Myocyte (in vitro differentiated cells): Measurements from ENCODE around the gene IGF1R. TPM values are rescaled to one million over a fixed set of nuclear protein-coding genes. Genes with fewer than 3 reads are reported as not detected.

Source experiments
- DNase-seq: peaks from one replicate; pipeline ENCODE4 v3.0.0-alpha.2; 2012; ENCODE audit warnings: low read depth
- total RNA-seq: library from RNA; depleted of rRNA; stranded (reverse); fragments of >200 nt; gene quantifications from 2 replicates; pipeline ENCODE4 v1.2.3, GENCODE V29; 2014

IGF1R gene
- total RNA-seq, 1 donor from 2014 or later: 21.2 TPM

DNA sequence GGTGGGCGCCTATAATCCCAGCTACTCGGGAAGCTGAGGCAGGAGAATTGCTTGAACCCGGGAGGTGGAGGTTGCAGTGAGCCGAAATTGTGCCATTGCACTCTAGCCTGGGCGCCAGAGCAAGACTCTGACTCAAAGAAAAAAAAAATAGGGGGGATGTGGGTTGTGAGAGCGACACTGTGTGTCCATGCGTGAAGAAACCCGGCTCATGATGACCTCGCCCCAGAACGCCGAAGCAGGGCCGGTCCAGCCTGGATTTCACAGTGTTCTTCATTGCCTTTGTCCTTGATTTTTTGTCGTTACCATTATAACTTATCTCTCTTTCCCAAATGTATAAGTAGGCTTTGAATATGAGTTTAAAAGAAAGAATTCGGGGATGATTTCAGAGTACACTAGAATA lies 230.5 kb downstream of the IGF1R start:
- DNase-seq: no peak

DNA sequence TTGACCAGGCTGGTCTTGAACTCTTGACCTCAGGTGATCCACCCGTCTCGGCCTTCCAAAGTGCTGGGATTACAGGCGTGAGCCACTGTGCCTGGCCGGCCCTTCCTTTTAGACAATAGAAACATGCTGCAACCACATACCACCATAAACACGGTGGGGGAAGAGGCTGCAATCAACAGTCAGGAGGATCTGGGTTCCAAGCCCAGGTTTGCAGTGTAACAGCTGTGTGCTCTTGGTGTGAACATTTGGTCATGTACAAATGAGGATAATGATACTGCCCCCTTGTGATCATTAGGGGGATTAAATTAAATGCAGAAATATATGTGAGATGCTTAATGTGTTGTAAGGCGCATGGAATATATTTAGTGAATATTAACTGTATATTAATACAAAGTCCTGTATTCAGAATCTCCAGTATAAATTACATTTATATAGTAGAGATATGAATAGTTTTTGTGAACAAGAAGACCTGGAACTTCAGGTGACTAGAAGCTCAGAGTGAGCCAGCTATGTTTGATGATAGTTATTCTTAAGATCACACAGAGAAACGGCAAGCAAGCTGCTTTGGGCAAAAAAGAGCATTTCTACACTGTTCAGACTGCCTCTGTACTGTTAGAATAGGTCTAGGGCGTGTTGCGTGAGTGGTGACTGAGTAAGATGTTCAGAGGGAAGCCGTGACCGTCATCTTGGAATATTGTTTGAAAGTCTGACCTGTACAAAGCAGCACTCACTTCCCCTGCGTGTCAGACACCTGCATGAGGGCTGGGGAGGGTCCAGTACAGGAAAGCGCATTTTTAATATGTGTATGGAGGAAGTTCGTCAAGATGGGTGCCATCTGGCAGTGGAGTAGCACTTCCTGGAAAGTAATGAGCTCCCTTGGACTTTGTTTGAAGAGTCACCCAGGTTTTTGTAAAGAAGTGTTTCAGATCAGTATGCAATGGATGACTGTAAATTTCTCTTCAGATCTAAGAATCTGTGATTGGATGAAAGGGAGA lies 233.5 kb downstream of the IGF1R start:
- DNase-seq: peak; percentile 67

DNA sequence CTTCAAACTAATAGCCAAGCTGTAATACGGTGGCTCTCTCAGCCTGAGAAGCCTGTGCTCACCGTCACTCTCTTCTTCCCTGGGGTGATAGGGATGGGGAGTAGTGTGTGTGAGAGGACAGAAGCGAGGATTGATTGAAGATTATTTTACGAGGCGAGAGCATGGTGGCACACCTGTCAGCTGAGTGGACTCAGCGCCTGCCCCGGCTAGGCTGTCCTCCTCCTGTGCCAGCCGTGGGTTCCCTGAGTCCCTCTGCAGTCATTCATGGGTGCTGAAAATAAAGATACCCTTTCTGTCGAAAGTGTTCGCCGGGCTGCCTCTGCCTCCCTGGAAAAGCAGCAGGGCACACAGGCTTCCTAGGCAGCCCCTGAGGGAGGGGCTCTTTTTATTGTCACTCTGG lies 235.1 kb downstream of the IGF1R start:
- no peak for DNase-seq

DNA sequence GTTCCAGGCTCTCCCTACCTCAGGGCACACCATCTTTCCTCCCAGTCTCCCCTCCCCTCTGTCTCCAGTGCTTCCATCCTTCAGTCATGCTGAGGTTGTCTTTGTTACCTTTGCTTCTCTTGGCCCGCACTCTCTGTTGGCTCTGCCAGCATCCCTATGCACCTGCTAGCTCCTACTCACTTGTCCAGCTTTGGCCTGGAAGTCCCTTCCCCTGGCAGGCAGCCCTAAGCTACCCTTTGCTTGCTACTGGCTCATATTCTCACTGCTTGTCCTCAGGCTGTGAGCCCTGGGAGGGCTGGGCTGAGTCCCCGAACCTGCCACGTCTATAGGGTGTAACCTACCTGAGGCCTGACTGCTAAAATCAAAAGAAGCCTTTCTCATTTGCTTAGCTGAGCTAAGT lies 236.6 kb downstream of the IGF1R start:
- peak; percentile 27 for DNase-seq

DNA sequence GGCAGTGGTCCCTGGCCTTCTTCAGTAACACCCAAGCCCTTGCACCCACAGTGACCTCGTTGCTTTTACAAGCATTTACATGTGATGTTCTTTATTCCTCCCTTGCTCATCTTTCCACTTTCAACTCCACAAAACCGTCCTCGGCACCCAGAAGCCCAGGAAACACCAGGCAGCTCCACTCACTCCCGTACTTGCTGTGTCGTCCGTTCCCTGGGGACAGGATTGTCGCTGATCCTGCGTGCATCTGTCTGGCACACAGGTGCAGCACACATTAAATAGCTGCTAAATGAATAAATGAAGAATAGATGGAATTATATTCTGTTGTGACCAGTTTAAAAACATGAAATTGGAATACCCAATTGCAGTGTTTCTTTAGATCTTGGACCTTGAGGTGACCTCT lies 239.6 kb downstream of the IGF1R start:
- no peak for DNase-seq

DNA sequence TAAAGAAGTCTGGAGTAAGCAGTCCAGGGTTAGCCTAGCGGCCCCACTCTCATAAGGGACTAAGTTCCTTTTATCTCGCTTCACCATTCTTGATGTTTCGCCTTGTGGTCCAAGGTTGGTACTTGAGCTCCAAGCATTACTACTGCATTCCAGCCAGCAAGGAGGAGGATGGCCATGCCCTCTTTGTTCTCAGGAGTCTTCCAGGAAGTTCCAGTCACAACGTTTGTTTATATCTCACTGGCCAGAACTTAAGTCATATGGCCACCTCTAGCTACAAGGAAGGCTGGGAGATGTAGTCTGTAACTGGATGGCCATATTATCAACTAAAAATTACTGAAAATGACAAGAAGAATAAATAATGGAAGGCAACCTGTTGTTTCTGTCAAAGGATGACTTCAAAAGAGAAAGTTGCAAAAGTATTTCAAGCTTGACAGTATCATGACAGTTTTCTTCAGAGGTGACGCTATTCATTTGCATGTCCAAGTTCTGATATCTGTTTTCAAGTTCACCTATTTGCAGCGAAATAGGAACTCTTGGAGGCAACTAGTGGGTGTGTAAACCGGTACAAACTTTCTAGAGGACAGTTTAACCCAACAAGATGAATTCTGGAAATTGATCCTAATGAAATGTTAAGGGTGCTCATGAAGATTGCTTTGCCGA lies 240.6 kb downstream of the IGF1R start:
- DNase-seq: peak; percentile 17

DNA sequence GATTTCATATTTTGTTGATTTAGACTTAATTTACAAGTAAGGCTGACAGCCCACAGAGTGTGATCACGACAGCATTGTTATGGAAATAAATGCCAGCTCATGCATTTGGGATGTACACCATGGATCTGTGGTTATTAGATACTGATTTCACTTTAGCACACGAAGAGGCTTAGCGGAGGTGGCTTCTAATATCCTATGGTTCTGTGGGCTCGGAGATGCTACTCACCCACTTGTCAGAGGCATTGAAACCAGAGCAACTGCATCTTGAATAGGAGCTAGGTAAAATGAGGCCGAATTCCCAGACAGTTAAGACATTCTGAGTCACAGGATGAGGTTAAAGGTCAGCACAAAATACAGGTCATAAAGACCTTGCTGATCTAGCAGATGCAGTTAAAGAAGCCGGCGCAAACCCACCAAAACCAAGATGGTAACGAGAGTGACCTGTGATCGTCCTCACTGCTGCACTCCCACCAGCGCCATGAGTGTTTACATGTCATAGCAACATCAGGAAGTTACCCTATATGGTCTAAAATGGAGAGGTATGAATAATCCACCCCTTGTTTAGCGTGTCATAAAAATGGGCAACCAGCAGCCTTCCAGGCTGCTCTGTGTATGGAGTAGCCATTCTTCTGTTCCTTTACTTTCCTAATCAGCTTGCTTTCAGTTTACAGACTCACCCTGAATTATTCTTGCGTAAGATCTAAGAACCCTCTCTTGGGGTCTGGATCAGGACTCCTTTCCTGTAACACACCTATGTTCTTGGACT lies 241.8 kb downstream of the IGF1R start:
- DNase-seq: peak; percentile 50

DNA sequence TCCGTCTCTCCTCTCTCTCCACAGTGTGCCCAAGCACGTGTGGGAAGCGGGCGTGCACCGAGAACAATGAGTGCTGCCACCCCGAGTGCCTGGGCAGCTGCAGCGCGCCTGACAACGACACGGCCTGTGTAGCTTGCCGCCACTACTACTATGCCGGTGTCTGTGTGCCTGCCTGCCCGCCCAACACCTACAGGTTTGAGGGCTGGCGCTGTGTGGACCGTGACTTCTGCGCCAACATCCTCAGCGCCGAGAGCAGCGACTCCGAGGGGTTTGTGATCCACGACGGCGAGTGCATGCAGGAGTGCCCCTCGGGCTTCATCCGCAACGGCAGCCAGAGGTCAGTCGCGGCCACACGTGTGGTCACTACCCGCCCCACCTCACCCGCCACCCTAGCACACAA lies 243.0 kb downstream of the IGF1R start:
- DNase-seq: no peak

DNA sequence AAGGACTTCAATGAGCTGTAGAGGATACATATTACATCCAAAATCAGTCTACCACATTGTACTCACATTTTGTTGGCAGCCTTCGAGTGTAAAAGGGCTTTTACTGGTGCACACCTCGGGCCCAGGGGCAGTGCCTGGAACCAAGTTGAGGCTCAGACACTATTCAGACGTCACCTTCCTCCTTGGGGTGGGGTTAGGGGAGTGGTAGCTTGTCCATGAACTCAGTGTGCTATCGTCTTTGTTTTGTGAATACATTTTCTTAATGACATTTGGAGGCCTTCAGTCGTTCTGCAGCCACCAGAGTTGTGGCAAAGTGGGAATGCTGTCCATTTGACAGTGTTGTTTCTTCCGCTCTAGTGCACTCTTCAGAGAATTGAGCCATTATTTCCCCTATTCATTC lies 245.1 kb downstream of the IGF1R start:
- DNase-seq: no peak

DNA sequence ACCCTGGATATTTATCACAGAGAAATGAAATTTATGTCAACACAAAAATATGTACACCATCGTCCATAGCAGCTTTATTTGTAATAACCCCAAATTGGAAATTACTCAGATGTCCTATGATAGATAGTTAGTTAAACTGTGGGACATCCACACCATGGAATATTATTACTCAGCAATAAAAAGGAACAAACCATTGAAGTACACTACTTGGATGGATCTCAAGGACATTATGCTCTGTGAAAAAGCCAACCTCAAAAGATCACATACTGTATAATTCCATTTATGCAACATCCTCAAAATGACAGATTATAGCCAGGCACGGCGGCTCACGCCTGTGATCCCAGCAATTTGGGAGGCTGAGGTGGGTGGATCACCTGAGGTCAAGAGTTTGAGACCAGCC lies 246.0 kb downstream of the IGF1R start:
- DNase-seq: no peak

DNA sequence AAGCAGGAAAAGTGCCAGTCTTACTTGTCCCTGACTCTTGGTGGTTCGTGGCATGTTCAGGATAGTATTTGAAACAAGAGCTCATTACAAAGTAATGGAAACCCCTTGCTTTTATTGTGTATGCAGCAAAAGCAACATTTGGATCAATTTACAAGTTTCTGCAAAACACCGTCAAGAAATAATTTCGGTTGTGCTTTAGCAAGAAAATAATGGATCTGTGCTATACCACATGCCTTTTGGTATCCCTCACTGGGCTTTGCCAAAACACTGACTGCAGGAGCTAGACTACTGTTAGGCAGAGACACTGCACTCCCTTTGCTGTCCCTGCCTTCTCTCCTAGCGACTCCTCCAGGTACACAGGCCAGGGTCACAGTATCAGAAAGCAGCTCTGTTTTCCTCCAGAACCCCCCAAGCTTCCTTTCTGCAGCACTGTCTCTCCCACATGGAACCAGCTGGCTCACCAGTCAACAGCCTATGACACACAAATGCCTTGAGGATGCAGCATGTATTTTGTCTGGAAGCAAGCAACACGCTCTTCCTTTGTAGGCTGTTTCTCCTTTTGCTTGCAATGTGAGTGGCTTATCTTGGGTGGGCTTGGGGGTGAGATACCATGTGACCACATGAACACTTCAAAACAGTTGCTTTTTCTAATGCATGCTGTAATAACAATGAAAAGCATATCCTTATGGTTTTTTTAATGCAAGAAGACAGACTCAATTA lies 247.8 kb downstream of the IGF1R start:
- peak; percentile 40 for DNase-seq

DNA sequence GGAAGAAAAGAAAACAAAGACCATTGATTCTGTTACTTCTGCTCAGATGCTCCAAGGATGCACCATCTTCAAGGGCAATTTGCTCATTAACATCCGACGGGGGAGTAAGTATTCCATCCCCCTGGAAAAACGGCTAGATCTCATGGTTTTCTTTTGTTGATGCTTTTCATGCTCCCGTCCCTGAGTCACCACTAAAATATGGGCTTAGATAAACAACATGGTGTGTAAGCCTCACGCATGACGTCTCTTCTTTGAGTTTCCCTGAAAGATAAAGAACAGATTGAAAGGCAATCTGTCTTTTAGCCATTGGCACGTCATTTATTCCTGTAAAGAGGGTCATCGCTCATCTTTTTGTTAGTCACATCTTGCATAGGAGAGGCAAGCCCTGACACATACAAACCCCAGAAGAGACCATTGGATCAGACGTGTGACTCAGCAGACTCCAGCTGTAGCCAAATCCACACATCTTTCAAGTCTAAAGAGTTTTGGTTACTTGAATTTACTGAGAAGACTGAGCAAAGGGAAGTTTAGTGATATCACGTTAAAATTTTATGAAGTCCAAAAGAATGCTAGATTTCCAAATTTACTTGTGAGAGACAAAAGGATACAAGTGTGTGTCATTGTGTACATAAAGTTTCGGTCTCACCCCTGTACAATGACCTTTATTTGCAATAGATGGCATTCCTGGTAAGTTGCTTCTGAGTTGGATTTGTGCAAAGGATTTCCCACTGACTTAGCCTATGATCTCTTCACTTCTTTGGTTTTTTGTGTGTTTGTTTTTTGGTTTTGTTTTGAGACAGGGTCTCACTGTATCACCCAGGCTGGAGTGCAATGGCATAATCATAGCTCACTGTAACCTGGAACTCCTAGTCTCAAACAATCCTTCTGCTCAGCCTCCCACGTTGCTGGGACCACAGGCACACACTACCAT lies 248.7 kb downstream of the IGF1R start:
- DNase-seq: peak; percentile 83

DNA sequence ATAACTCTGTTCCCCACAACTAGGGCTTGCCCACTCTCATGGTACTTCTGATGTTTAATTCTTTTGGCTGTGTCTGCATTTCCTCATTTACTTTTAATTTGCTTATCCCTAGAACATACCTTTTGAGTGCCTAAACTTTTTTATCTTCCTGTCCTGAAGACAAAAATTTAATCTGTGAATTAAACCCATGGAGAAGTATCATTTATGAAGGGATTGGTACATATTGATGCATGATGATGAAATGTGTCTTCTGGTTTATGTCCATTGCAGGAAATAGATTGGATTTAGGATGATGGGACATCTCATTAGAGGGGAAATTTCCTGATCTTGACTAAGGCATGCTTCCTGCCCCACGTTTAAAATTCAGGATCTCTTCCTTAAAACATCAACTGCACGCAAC lies 249.8 kb downstream of the IGF1R start:
- no peak for DNase-seq

DNA sequence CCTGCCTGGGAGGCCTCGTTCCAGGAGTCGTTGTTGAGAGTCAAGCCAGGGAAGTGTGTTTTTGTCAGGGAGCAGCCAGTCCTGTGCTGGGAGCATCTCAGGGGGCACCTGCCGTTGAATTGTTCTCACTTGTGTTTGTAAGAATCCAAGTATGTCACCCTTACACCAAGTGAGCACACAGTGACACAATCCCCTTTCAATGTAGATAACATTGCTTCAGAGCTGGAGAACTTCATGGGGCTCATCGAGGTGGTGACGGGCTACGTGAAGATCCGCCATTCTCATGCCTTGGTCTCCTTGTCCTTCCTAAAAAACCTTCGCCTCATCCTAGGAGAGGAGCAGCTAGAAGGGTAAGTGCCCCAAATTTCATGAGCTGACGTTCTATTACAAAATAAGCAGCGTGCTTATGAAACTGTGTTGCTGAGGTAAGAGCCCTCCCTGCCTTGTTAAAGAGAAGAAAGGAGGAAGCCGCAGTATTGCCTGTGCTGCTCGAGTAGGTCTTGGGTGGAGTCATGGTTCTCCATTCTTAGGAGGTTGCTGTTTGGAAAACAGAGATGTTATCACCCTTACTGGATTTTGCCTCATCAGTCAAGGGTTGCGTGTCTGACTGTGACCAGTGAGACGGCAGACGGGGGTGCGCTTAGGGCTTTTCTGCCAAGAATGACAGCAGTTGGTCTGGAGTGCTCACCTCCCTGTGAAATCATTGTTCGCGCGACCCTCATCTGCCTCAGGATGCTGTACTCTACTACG lies 251.1 kb downstream of the IGF1R start:
- DNase-seq: no peak

DNA sequence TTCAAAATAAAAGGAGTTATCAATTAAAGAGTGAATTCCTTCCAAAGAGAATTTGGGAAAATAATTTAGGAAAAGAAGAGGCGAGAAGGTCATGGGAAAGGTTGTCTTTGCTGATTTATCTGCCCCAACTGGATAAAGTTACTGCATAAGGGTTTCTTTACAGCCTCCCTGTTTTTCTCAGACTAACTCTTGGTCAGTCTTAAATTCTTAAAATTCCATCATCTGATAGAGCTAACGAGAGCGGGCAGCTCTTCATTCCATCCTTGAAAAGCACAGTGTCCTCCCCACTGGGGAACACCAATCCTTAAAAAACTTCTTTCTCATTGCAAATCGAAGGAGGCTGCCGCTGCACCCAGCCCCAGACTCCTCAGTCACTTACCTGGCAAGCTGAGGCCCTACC lies 252.0 kb downstream of the IGF1R start:
- DNase-seq: peak; percentile 53

DNA sequence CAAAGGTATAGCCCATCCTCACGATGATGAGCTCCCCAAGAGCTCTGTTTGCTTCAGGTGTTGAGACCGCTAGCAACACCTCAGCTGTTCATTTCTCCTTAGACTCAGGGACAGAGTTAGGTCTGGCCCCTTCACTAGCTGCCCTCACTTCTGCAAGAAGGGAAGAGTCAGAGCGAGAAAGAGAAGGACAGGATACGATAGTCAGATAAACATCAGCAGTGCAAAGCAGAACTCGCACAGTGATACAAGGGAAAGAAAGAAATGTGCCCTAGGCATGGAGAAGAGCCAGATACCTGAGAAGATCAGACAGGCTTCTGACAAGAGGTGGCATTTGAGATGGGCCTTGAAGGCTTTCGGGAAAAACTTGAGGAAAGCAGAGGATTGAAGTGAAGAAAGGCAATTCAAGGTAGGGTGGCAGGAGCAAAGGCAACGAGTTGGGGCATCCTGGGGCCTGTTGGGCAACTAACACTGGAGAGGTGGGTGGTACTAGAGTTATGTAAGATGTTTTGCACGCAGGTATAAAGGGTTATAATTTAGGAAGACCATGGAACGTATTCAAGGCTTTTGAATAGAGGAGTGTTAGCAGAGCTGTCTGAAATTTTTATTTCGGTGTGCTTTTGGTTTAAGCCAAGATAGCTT lies 253.2 kb downstream of the IGF1R start:
- DNase-seq: no peak

DNA sequence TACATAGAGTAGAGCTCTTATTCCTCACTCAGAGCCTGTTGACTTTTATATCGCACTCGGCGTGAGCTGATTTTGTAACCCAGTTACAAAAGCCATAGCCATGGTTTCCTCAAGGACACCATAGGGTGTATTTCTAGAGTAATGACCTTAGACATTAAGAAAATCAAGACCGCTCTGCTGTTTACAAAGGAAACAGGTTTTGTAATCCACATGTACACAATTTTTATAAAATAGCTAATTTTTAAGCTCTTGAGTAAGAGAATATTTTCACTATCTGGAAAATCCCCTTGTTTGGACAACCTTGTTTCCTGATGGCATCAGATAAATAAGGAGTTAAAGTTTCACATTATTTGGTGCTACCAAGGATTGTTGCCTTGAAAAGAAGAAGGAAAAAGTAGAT lies 254.6 kb downstream of the IGF1R start:
- no peak for DNase-seq

DNA sequence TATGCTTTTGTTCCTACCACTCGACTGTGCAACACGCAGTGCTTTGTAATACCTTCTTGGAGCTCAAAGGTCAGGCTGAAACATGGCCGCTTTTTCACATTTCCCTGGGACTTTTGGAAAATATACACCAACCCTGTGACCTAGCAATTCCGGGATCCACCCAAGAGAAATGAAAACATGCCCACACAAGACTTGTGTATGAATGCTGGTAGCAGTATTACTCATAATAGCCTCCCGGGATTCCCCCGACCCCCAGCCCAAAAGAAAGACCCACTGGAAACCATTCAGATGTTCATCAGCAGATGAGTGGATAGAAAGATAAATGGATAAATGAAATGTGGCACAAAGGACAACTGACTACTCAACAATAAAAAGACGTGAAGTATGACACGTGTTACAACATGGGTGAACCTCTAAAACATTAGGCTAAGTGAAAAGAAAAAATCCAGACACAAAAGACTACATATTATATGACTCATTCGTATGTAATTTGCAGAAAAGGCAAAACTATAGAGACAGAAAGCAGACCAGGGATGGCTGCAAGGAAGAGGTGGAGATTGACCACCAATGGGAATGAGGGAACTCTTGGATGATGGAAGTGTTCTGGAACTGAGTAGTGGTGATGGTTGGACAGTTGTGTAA lies 255.2 kb downstream of the IGF1R start:
- DNase-seq: no peak
